K562 (cell line): ENCODE data around the gene SCAMP3. TPM values are rescaled to one million over a fixed set of nuclear protein-coding genes. Genes with fewer than 3 reads are reported as not detected.

Experiments used
- ASH1L ChIP-seq: fragments of 450-650 bp; IDR thresholded peaks from 2 replicates; pipeline ENCODE4 v1.6.1; 2018; ENCODE audit warnings: borderline replicate concordance, mild to moderate bottlenecking, low read depth; ENCODE audit not compliant: partially characterized antibody
- CREBBP ChIP-seq: IDR thresholded peaks from one replicate; pipeline ENCODE4 v1.6.1; 2012; ENCODE audit warnings: low read depth, mild to moderate bottlenecking, control low read depth, inconsistent platforms, low read length
- FOXM1 ChIP-seq, 2 experiments: fragments of 450-650 bp in 1 of 2; sonication (generic) in 1 of 2; formaldehyde crosslinking in 1 of 2; IDR thresholded peaks; 2 replicates each; pipeline versions ENCODE4 v1.6.1 to v1.9.0; 2017 to 2022; ENCODE audit warnings: low read depth in 2 of 2, mild to moderate bottlenecking in 2 of 2, missing genetic modification reagents in 1 of 2, moderate library complexity in 1 of 2
- GABPB1 ChIP-seq: sonication (generic); formaldehyde crosslinking; IDR thresholded peaks from 2 replicates; pipeline ENCODE4 v1.8.0; 2022; ENCODE audit warnings: mild to moderate bottlenecking, missing genetic modification reagents
- GTF2B ChIP-seq: IDR thresholded peaks from 2 replicates; pipeline ENCODE4 v1.6.1; 2011; ENCODE audit not compliant: insufficient read length; ENCODE audit errors: extremely low read depth
- IRF1 ChIP-seq: sonication (generic); formaldehyde crosslinking; IDR thresholded peaks from 2 replicates; pipeline ENCODE4 v1.8.0; 2022; ENCODE audit warnings: missing genetic modification reagents, mild to moderate bottlenecking, borderline replicate concordance
- KAT7 ChIP-seq: sonication (generic); formaldehyde crosslinking; IDR thresholded peaks from 2 replicates; pipeline ENCODE4 v1.8.0; 2022; ENCODE audit warnings: missing genetic modification reagents, mild to moderate bottlenecking, borderline replicate concordance
- LCOR ChIP-seq: sonication (generic); formaldehyde crosslinking; IDR thresholded peaks from 2 replicates; pipeline ENCODE4 v1.8.0; 2022; ENCODE audit warnings: mild to moderate bottlenecking, missing genetic modification reagents
- MCM2 ChIP-seq: fragments of 450-650 bp; IDR thresholded peaks from 2 replicates; pipeline ENCODE4 v1.6.1; 2017; ENCODE audit warnings: low read depth, mild to moderate bottlenecking
- MTF1 ChIP-seq: fragments of 250-450 bp; sonication (Bioruptor Pico); IDR thresholded peaks from 2 replicates; pipeline ENCODE4 v1.9.0; 2021; ENCODE audit warnings: moderate library complexity, mild to moderate bottlenecking, inconsistent platforms, borderline replicate concordance
- MYNN ChIP-seq, 2 experiments: sonication (generic); formaldehyde crosslinking in 1 of 2; IDR thresholded peaks; 2 replicates each; pipeline versions ENCODE4 v1.5.0 to v1.6.1; 2016 to 2020; ENCODE audit warnings: antibody characterized with exemption in 1 of 2, missing genetic modification reagents in 1 of 2
- OTX1 ChIP-seq: fragments of 450-650 bp; formaldehyde crosslinking; IDR thresholded peaks from 2 replicates; pipeline ENCODE4 v1.4.0; 2022; ENCODE audit warnings: mild to moderate bottlenecking
- RBM17 ChIP-seq: fragments of 200-400 bp; formaldehyde crosslinking; IDR thresholded peaks from 2 replicates; pipeline ENCODE4 v1.6.1; 2017; ENCODE audit warnings: low read depth, mild to moderate bottlenecking, low read length, borderline replicate concordance
- RCOR1 ChIP-seq, 2 experiments: IDR thresholded peaks; 2 replicates each; pipeline ENCODE4 v1.6.1; 2012; ENCODE audit warnings: low read depth in 2 of 2, low read length in 2 of 2, borderline replicate concordance in 1 of 2, improper control_type of control experiment in 1 of 2
- SIN3B ChIP-seq: fragments of 450-650 bp; IDR thresholded peaks from 2 replicates; pipeline ENCODE4 v1.6.1; 2017; ENCODE audit warnings: low read depth, mild to moderate bottlenecking, moderate library complexity
- SMARCA5 ChIP-seq: fragments of 450-650 bp; IDR thresholded peaks from 2 replicates; pipeline ENCODE4 v1.6.1; 2016
- SNIP1 ChIP-seq: fragments of 450-650 bp; IDR thresholded peaks from 2 replicates; pipeline ENCODE4 v1.7.1; 2017; ENCODE audit warnings: low read depth, mild to moderate bottlenecking
- TCF15 ChIP-seq: fragments of 250-450 bp; sonication (Bioruptor Pico); IDR thresholded peaks from 2 replicates; pipeline ENCODE4 v1.8.0; 2022; ENCODE audit warnings: moderate library complexity, mild to moderate bottlenecking, inconsistent platforms
- THRA ChIP-seq: fragments of 450-650 bp; IDR thresholded peaks from 2 replicates; pipeline ENCODE4 v1.6.1; 2017; ENCODE audit warnings: mild to moderate bottlenecking, moderate library complexity
- ZBTB7A ChIP-seq: IDR thresholded peaks from 2 replicates; pipeline ENCODE4 v1.6.1; 2011; ENCODE audit warnings: low read depth, mild to moderate bottlenecking, low read length, moderate library complexity, borderline replicate concordance; ENCODE audit not compliant: control insufficient read depth
- ZNF174 ChIP-seq: fragments of 250-450 bp; sonication (Bioruptor Pico); IDR thresholded peaks from 2 replicates; pipeline ENCODE4 v1.4.0; 2020; ENCODE audit warnings: mild to moderate bottlenecking
- ZNF224 ChIP-seq: sonication (generic); formaldehyde crosslinking; IDR thresholded peaks from 2 replicates; pipeline ENCODE4 v1.8.0; 2022; ENCODE audit warnings: mild to moderate bottlenecking, missing genetic modification reagents
- ZNF324 ChIP-seq: fragments of 250-450 bp; sonication (Bioruptor Pico); IDR thresholded peaks from 2 replicates; pipeline ENCODE4 v1.4.0; 2020; ENCODE audit warnings: mild to moderate bottlenecking
- ZNF354B ChIP-seq: fragments of 250-450 bp; sonication (Bioruptor Pico); IDR thresholded peaks from 2 replicates; pipeline ENCODE4 v1.4.0; 2020
- ZNF408 ChIP-seq: fragments of 250-450 bp; sonication (Bioruptor Pico); IDR thresholded peaks from 2 replicates; pipeline ENCODE4 v1.4.0; 2020; ENCODE audit warnings: low read depth, mild to moderate bottlenecking, moderate library complexity
- ZNF507 ChIP-seq: conservative IDR thresholded peaks from 2 replicates; pipeline ENCODE4 v1.6.1; 2017; ENCODE audit warnings: missing genetic modification characterization, missing compliant biosample characterization
- polyA plus RNA-seq, 8 experiments: library from polyadenylated mRNA; depleted of rRNA in 4 of 8; stranded (reverse) in 5 of 8; unstranded in 3 of 8; fragments of >200 nt; fragmentation: Nextera tagmentation in 2 of 8; fragmentation: Illumina TruSeq in 1 of 8; extraction: Ambion mirVana in 2 of 8; extraction: Trizol in 1 of 8; gene quantifications; 2 replicates each; pipeline versions ENCODE4 v1.2.1 to v1.2.3, GENCODE V29; 2011 to 2014; ENCODE audit warnings: inconsistent platforms in 1 of 8, missing spikeins in 1 of 8
- total RNA-seq, 7 experiments: library from RNA; depleted of rRNA in 6 of 7; stranded (reverse); fragments of >200 nt in 6 of 7; fragmentation: Illumina TruSeq in 2 of 7; extraction: Trizol in 2 of 7; gene quantifications; 2 replicates each; pipeline versions ENCODE4 v1.2.1 to v1.2.3, GENCODE V29; 2011 to 2021; ENCODE audit warnings: low replicate concordance in 1 of 7

SCAMP3 gene
- total and polyA plus RNA-seq, 9 of the 15 experiments (the other 6 are each of a cell fraction or from before 2014, with no cell fraction given), result 14.2 to 131 (median 86.1) TPM

GRCh38 chr1:155261852-155262673, at the start of gene SCAMP3 (continued):
- no peak for TF ChIP-seq THRA
- TF ChIP-seq RBM17, result no peak
- TF ChIP-seq GTF2B, result no peak
- TF ChIP-seq OTX1 (CRISPR knock-in tag), result peak; percentile 92
- TF ChIP-seq FOXM1 (IDR thresholded peaks at IDR 0.05; ENCODE audit: low read depth), result no peak
- no peak for TF ChIP-seq FOXM1 (CRISPR knock-in tag; IDR thresholded peaks at IDR 0.05; ENCODE audit: low read depth)
- no peak for TF ChIP-seq CREBBP
- TF ChIP-seq ZNF324 (CRISPR knock-in tag), result peak; percentile 30; the same call in 1 of the 2 replicates
- no peak for TF ChIP-seq SMARCA5
- TF ChIP-seq TCF15 (CRISPR knock-in tag), result no peak
- peak; percentile 91; the same call in 1 of the 2 replicates for TF ChIP-seq KAT7 (CRISPR knock-in tag)
- peak; percentile 85 for TF ChIP-seq SNIP1
- no peak for TF ChIP-seq ZNF174
- no peak for TF ChIP-seq MTF1 (CRISPR knock-in tag)
- TF ChIP-seq ASH1L, result peak; percentile 40
- peak; percentile 88 for TF ChIP-seq GABPB1 (CRISPR knock-in tag)
- no peak for TF ChIP-seq ZNF507
- no peak for TF ChIP-seq ZNF408
- TF ChIP-seq ZBTB7A, result no peak
- no peak; the same call in 1 of the 2 replicates for TF ChIP-seq SIN3B
- no peak for TF ChIP-seq ZNF224 (CRISPR knock-in tag)
- peak; percentile 37 for TF ChIP-seq MYNN (IDR thresholded peaks at IDR 0.05)
- TF ChIP-seq MYNN (CRISPR knock-in tag; IDR thresholded peaks at IDR 0.05), result no peak
- TF ChIP-seq ZNF354B (CRISPR knock-in tag), result no peak
- TF ChIP-seq LCOR (CRISPR knock-in tag), result peak; percentile 86; the same call in 1 of the 2 replicates
- TF ChIP-seq IRF1 (CRISPR knock-in tag), result no peak
- TF ChIP-seq MCM2, result no peak
- 0 out of 4 replicates have a peak, but pooled peaks of 1 of the 2 experiments have one; percentile 5 for TF ChIP-seq RCOR1 (IDR thresholded peaks at IDR 0.05; ENCODE audit: borderline replicate concordance in 1 of 2, low read depth in 2 of 2, low read length in 2 of 2)
